HL-60 (cell line): ENCODE results near the gene PPP2CA.

Experiments
- POLR2AphosphoS5 ChIP-seq: IDR thresholded peaks from 2 replicates; pipeline ENCODE4 v1.6.1; 2012; ENCODE audit warnings: low read depth
- SPI1 ChIP-seq: IDR thresholded peaks from 2 replicates; pipeline ENCODE4 v1.6.1; 2012; ENCODE audit warnings: low read depth, mild to moderate bottlenecking, borderline replicate concordance
- TF ChIP-seq, protein P1 (sequence below): IDR thresholded peaks from one replicate; pipeline ENCODE4 v1.5.1; 2011; ENCODE audit warnings: low read length, control low read depth, inconsistent platforms; ENCODE audit not compliant: insufficient read depth

DNA sequence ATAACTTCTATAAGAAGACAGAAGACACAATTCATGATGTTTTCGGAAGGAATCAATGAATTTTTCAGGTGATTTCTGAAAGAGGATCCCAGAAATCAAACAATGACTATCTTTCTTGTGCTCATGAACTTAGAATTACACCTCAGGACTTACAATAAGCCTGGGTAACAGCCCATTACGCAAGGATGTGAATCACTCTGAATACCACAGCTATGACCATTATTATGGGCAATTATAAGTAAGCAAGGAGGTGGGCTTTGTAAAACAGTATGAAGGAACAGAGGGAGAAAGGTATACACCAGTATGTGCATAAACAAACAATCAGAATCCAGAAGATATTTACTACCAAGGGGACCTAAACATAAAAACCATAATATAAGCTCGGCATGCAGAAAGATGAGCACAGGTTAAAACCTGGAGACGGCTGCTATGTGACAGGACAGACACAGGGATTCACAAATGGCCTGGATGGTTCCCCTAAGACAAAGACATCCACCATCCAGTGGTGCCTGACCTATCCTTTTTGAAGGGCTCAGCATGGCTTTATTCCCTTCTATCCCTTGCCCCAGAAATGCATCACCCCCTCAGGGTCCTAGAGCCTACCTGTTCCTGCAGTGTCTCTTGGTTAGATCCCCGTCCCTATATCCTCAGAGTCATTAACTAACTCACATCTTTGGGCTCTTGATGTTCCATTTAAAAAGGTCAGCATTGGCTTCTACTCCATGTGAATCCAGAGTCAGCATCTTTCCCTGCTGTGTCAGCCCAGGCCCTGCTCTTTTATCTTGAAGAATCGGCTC, 21.8 kb upstream of the PPP2CA start:
- TF ChIP-seq, protein P1, sequence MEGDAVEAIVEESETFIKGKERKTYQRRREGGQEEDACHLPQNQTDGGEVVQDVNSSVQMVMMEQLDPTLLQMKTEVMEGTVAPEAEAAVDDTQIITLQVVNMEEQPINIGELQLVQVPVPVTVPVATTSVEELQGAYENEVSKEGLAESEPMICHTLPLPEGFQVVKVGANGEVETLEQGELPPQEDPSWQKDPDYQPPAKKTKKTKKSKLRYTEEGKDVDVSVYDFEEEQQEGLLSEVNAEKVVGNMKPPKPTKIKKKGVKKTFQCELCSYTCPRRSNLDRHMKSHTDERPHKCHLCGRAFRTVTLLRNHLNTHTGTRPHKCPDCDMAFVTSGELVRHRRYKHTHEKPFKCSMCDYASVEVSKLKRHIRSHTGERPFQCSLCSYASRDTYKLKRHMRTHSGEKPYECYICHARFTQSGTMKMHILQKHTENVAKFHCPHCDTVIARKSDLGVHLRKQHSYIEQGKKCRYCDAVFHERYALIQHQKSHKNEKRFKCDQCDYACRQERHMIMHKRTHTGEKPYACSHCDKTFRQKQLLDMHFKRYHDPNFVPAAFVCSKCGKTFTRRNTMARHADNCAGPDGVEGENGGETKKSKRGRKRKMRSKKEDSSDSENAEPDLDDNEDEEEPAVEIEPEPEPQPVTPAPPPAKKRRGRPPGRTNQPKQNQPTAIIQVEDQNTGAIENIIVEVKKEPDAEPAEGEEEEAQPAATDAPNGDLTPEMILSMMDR = no peak
- no peak for TF ChIP-seq POLR2AphosphoS5
- no peak for TF ChIP-seq SPI1
